Prostate gland (tissue), 2 donors: ENCODE results near the gene ACCS. TPM values are rescaled to one million over a fixed set of nuclear protein-coding genes. Genes with fewer than 3 reads are reported as not detected.

ENCODE experiments used
- DNase-seq: peaks from one replicate; pipeline ENCODE4 v3.0.0-alpha.2; 2019; ENCODE audit warnings: low spot score
- H3K27ac ChIP-seq, 2 donors: fragments of 200-600 bp; sonication (generic); 2 replicates each; pipeline ENCODE4 v1.5.1; 2017 to 2019
- H3K27me3 ChIP-seq: fragments of 200-600 bp; sonication (generic); replicated peaks from 2 replicates; pipeline ENCODE4 v1.5.1; 2019; ENCODE audit not compliant: insufficient read depth
- H3K36me3 ChIP-seq, 2 donors: fragments of 200-600 bp; sonication (generic); 1 replicate in 1 of 2; 2 replicates in 1 of 2; pipeline versions ENCODE4 v1.5.1 to v1.8.1; 2017 to 2019
- H3K4me1 ChIP-seq: fragments of 200-600 bp; sonication (generic); replicated peaks from 2 replicates; pipeline ENCODE4 v1.5.1; 2019
- H3K4me3 ChIP-seq, 2 donors: fragments of 200-600 bp; sonication (generic); 2 replicates each; pipeline ENCODE4 v1.5.1; 2017 to 2019
- H3K9me3 ChIP-seq: fragments of 200-600 bp; sonication (generic); 2 replicates; pipeline ENCODE4 v1.5.1; 2017
- POLR2A ChIP-seq: fragments of 450-650 bp; IDR thresholded peaks from one replicate; pipeline ENCODE4 v1.6.1; 2016; ENCODE audit warnings: antibody characterized with exemption, mild to moderate bottlenecking
- POLR2AphosphoS5 ChIP-seq: sonication (generic); formaldehyde crosslinking; IDR thresholded peaks from one replicate; pipeline ENCODE4 v1.6.1; 2017; ENCODE audit warnings: antibody characterized with exemption
- WGBS: methylation state at CpG from one replicate; pipeline ENCODE4 v1.1.5; 2018; 5-methylcytosine and 5-hydroxymethylcytosine counted together
- intact Hi-C: fragments of 100-400 bp; cut with DNase I; formaldehyde crosslinking; loops from one replicate; pipeline ENCODE4 v1.14.2; 2022
- total RNA-seq, 2 donors: library from RNA; depleted of rRNA; stranded (reverse); fragments of >200 nt; gene quantifications; one replicate each; pipeline ENCODE4 v1.1.0, GENCODE V29; 2016
- TF ChIP-seq, protein P1 (sequence below), 4 experiments: fragments of 200-600 bp in 2 of 4; fragments of 450-650 bp in 2 of 4; sonication (generic) in 2 of 4; IDR thresholded peaks; 1 replicate in 3 of 4; 2 replicates in 1 of 4; pipeline ENCODE4 v1.5.1; 2016 to 2019; ENCODE audit warnings: antibody characterized with exemption in 4 of 4, mild to moderate bottlenecking in 2 of 4, moderate library complexity in 2 of 4

ACCS gene
- total RNA-seq, 2 donors from 2014 or later = 18.2 to 31.8 TPM

- intact Hi-C loops = no loop called here
- no peak for DNase-seq
- TF ChIP-seq POLR2A = no peak
- TF ChIP-seq POLR2AphosphoS5 = no peak
- TF ChIP-seq, protein P1, sequence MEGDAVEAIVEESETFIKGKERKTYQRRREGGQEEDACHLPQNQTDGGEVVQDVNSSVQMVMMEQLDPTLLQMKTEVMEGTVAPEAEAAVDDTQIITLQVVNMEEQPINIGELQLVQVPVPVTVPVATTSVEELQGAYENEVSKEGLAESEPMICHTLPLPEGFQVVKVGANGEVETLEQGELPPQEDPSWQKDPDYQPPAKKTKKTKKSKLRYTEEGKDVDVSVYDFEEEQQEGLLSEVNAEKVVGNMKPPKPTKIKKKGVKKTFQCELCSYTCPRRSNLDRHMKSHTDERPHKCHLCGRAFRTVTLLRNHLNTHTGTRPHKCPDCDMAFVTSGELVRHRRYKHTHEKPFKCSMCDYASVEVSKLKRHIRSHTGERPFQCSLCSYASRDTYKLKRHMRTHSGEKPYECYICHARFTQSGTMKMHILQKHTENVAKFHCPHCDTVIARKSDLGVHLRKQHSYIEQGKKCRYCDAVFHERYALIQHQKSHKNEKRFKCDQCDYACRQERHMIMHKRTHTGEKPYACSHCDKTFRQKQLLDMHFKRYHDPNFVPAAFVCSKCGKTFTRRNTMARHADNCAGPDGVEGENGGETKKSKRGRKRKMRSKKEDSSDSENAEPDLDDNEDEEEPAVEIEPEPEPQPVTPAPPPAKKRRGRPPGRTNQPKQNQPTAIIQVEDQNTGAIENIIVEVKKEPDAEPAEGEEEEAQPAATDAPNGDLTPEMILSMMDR (IDR thresholded peaks at IDR 0.05) = no peak
- no peak overlapping the region for H3K4me3 ChIP-seq
- H3K4me1 ChIP-seq = no peaks in the 10 kb centered on the region
- no peak overlapping the region for H3K27ac ChIP-seq
- H3K9me3 ChIP-seq = no peaks in the 10 kb centered on the region
- 95% methylated on average over 1 of the region's 1 CpG for WGBS
- no peaks in the 10 kb centered on the region for H3K27me3 ChIP-seq
- no peaks in the 10 kb centered on the region for H3K36me3 ChIP-seq
Observed at GRCh38 chr11:44029507-44029845, 36.6 kb upstream of the ACCS start.

GRCh38 chr11:44029977-44030911 is 35.8 kb upstream of the ACCS start:
- 25% methylated on average over 5 of the region's 5 CpGs for WGBS
- Histone ChIP-seq H3K36me3 (no peaks in the 10 kb centered on the region), H3K27ac (no peak overlapping the region), H3K4me3 (no peak overlapping the region), H3K9me3 (no peaks in the 10 kb centered on the region), H3K4me1 (no peaks in the 10 kb centered on the region), H3K27me3 (no peaks in the 10 kb centered on the region)
- no peak for DNase-seq
- intact Hi-C loops = no loop called here
- TF ChIP-seq POLR2AphosphoS5 (no peak), POLR2A (no peak)
- TF ChIP-seq, protein P1 (IDR thresholded peaks at IDR 0.05) = no peak

GRCh38 chr11:44030996-44031395 is 35.1 kb upstream of the ACCS start:
- Histone ChIP-seq H3K27me3 (no peaks in the 10 kb centered on the region), H3K4me1 (no peaks in the 10 kb centered on the region), H3K27ac (no peak overlapping the region), H3K36me3 (no peaks in the 10 kb centered on the region), H3K9me3 (no peaks in the 10 kb centered on the region), H3K4me3 (no peak overlapping the region)
- TF ChIP-seq POLR2A = no peak
- TF ChIP-seq, protein P1 (IDR thresholded peaks at IDR 0.05) = no peak
- no peak for TF ChIP-seq POLR2AphosphoS5
- 68% methylated on average over 5 of the region's 5 CpGs for WGBS
- DNase-seq = no peak
- intact Hi-C loops = no loop called here

- WGBS = 88% methylated on average over 5 of the region's 5 CpGs
- no peak for TF ChIP-seq POLR2A
- TF ChIP-seq, protein P1 (IDR thresholded peaks at IDR 0.05) = no peak
- TF ChIP-seq POLR2AphosphoS5 = no peak
- no peaks in the 10 kb centered on the region for H3K36me3 ChIP-seq
- H3K27me3 ChIP-seq = no peaks in the 10 kb centered on the region
- DNase-seq = no peak
- H3K4me3 ChIP-seq = no peak overlapping the region
- no peaks in the 10 kb centered on the region for H3K9me3 ChIP-seq
- H3K27ac ChIP-seq = no peak overlapping the region
- no peaks in the 10 kb centered on the region for H3K4me1 ChIP-seq
- intact Hi-C loops = no loop called here
Observed at GRCh38 chr11:44031549-44031948, 34.5 kb upstream of the ACCS start.
